ENCODE measurements around the gene OR52E2. TPM values are rescaled to one million over a fixed set of nuclear protein-coding genes. Genes with fewer than 3 reads are reported as not detected.

Gene OR52E2
- total RNA-seq (not detected), polyA plus RNA-seq (ENCODE audit: insufficient read depth, low read depth, low replicate concordance) (not detected)
- long read RNA-seq, donor 1: 0 reads
- long read RNA-seq, donor 2: 0 reads
- long read RNA-seq, donor 3: 0 reads
- long read RNA-seq, donor 4: 0 reads
- long read RNA-seq, donor 5: 0 reads
- long read RNA-seq, donor 6: 0 reads
- long read RNA-seq, donor 7: 0 reads
- long read RNA-seq, donor 8, partial matches to known transcripts: 0 of 1 reads
- long read RNA-seq, donor 8, other reads (novel, unspliced or antisense): 0 of 1 reads
- long read RNA-seq, donor 9: 0 reads
- long read RNA-seq, donor 10: 0 reads

DNA sequence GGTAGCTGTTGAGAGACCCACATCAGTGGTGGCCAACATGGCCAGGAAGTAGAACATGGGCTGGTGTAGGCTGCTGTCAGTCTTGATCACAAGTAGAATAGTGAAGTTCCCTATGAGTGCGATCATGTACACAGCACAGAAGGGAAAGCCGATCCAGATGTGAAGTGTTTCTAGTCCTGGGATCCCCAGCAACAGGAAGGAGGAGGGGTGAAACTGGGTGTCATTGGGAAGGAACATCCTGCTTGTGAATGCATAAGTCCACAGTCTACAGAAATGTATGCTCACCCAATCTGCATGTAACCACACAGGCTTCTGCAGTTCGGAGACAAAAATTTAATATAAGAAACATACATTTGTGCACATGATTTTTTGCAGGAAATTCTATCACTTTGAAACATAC, at the start of gene OR52E2:
TSS of gene OR52E2 (minus strand) at position 237 of the 400 bp plus-strand sequence. CDS start at position 237, 0 bp downstream.
- TF ChIP-seq, protein P1, sequence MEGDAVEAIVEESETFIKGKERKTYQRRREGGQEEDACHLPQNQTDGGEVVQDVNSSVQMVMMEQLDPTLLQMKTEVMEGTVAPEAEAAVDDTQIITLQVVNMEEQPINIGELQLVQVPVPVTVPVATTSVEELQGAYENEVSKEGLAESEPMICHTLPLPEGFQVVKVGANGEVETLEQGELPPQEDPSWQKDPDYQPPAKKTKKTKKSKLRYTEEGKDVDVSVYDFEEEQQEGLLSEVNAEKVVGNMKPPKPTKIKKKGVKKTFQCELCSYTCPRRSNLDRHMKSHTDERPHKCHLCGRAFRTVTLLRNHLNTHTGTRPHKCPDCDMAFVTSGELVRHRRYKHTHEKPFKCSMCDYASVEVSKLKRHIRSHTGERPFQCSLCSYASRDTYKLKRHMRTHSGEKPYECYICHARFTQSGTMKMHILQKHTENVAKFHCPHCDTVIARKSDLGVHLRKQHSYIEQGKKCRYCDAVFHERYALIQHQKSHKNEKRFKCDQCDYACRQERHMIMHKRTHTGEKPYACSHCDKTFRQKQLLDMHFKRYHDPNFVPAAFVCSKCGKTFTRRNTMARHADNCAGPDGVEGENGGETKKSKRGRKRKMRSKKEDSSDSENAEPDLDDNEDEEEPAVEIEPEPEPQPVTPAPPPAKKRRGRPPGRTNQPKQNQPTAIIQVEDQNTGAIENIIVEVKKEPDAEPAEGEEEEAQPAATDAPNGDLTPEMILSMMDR (IDR thresholded peaks at IDR 0.05; ENCODE audit: borderline replicate concordance, extremely low read depth, insufficient read depth): no peak
- DNase-seq: no peak
- Histone ChIP-seq H3K4me1 (ENCODE audit: control insufficient read depth in 2 of 3, insufficient read depth in 2 of 3, low read depth in 1 of 3, low read length in 3 of 3) (no peaks in the 10 kb centered on the region), H3K9ac (ENCODE audit: low read length in 3 of 3) (no peak within 1 kb of the TSS), H3K36me3 (ENCODE audit: control insufficient read depth in 2 of 3, insufficient read depth in 3 of 3, low read length in 3 of 3) (no peaks in the 10 kb centered on the region), H3K9me3 (ENCODE audit: control insufficient read depth in 2 of 3, insufficient read depth in 1 of 3, low read length in 3 of 3) (no peaks in the 10 kb centered on the region), H3K27ac (ENCODE audit: low read depth in 2 of 2, low read length in 2 of 2) (no peak within 1 kb of the TSS), H3K4me3 (ENCODE audit: low read length in 3 of 3) (no peak within 1 kb of the TSS), H3K27me3 (ENCODE audit: control insufficient read depth, insufficient read depth, low read length) (no peaks in the 10 kb centered on the region)
- intact Hi-C loops (cut with DNase I): no loop called here
- FAIRE-seq: no peak

- Histone ChIP-seq H3K9ac (ENCODE audit: low read length in 3 of 3) (no peak overlapping the region), H3K27me3 (ENCODE audit: control insufficient read depth, insufficient read depth, low read length) (no peaks in the 10 kb centered on the region), H3K4me3 (ENCODE audit: low read length in 3 of 3) (no peak overlapping the region), H3K27ac (ENCODE audit: low read depth in 2 of 2, low read length in 2 of 2) (no peak overlapping the region), H3K9me3 (ENCODE audit: control insufficient read depth in 2 of 3, insufficient read depth in 1 of 3, low read length in 3 of 3) (no peaks in the 10 kb centered on the region), H3K4me1 (ENCODE audit: control insufficient read depth in 2 of 3, insufficient read depth in 2 of 3, low read depth in 1 of 3, low read length in 3 of 3) (no peaks in the 10 kb centered on the region), H3K36me3 (ENCODE audit: control insufficient read depth in 2 of 3, insufficient read depth in 3 of 3, low read length in 3 of 3) (no peaks in the 10 kb centered on the region)
- DNase-seq (no peak), FAIRE-seq (no peak)
- intact Hi-C loops (cut with DNase I): no loop called here
- TF ChIP-seq, protein P1 (IDR thresholded peaks at IDR 0.05; ENCODE audit: borderline replicate concordance, extremely low read depth, insufficient read depth): no peak
Measured at GRCh38 chr11:5107285-5107684, 47.9 kb upstream of the OR52E2 start.

- no peaks in the 10 kb centered on the region for H3K9me3 ChIP-seq (ENCODE audit: control insufficient read depth in 2 of 3, insufficient read depth in 1 of 3, low read length in 3 of 3)
- no peak overlapping the region for H3K4me3 ChIP-seq (ENCODE audit: low read length in 3 of 3)
- no peaks in the 10 kb centered on the region for H3K4me1 ChIP-seq (ENCODE audit: control insufficient read depth in 2 of 3, insufficient read depth in 2 of 3, low read depth in 1 of 3, low read length in 3 of 3)
- no peaks in the 10 kb centered on the region for H3K27me3 ChIP-seq (ENCODE audit: control insufficient read depth, insufficient read depth, low read length)
- no peak for DNase-seq
- intact Hi-C loops (cut with DNase I): no loop called here
- no peak overlapping the region for H3K9ac ChIP-seq (ENCODE audit: low read length in 3 of 3)
- TF ChIP-seq, protein P1 (IDR thresholded peaks at IDR 0.05; ENCODE audit: borderline replicate concordance, extremely low read depth, insufficient read depth): no peak
- H3K27ac ChIP-seq (ENCODE audit: low read depth in 2 of 2, low read length in 2 of 2): no peak overlapping the region
- no peak for FAIRE-seq
- no peaks in the 10 kb centered on the region for H3K36me3 ChIP-seq (ENCODE audit: control insufficient read depth in 2 of 3, insufficient read depth in 3 of 3, low read length in 3 of 3)
Measured at GRCh38 chr11:5103066-5103465, 43.6 kb upstream of the OR52E2 start.

Data from kidney (tissue), 22 donors.